Lung (tissue), 12 donors: Measurements from ENCODE around the gene COG5. TPM values are rescaled to one million over a fixed set of nuclear protein-coding genes. Genes with fewer than 3 reads are reported as not detected.
A peak's percentile ranks its signal among the peaks of the same experiment; 100 is the strongest.

Source experiments
- ATAC-seq: fragments of 200-7000 bp; cut with Tn5 transposase; one replicate; pipeline ENCODE4 v1.9.1; 2020; ENCODE audit warnings: moderate number of reproducible peaks; ENCODE audit not compliant: insufficient read depth, low FRiP score
- DNase-seq, 3 donors: peaks; one replicate each; pipeline ENCODE4 v3.0.0-alpha.2; 2013 to 2017
- H3K27ac ChIP-seq, 2 donors: one replicate each; pipeline ENCODE4 v1.5.1; 2013; ENCODE audit warnings: mild to moderate bottlenecking in 2 of 2, moderate library complexity in 2 of 2, control low read depth in 1 of 2, inconsistent platforms in 1 of 2, low read depth in 1 of 2, low read length in 1 of 2
- H3K27me3 ChIP-seq, 3 donors: one replicate each; pipeline ENCODE4 v1.5.1; 2013; ENCODE audit warnings: low read length in 2 of 3; ENCODE audit not compliant: control insufficient read depth in 3 of 3, insufficient read depth in 3 of 3
- H3K36me3 ChIP-seq, 4 donors: one replicate each; pipeline ENCODE4 v1.5.1; 2013; ENCODE audit warnings: low read length in 4 of 4, mild to moderate bottlenecking in 1 of 4, moderate library complexity in 1 of 4; ENCODE audit not compliant: control insufficient read depth in 4 of 4, insufficient read depth in 4 of 4
- H3K4me1 ChIP-seq, 5 donors: one replicate each; pipeline ENCODE4 v1.5.1; 2013; ENCODE audit warnings: low read length in 5 of 5, mild to moderate bottlenecking in 2 of 5, moderate library complexity in 1 of 5; ENCODE audit not compliant: control insufficient read depth in 5 of 5, insufficient read depth in 5 of 5
- H3K4me3 ChIP-seq: one replicate; pipeline ENCODE4 v1.5.1; 2013; ENCODE audit warnings: mild to moderate bottlenecking, control low read depth, moderate library complexity
- H3K9ac ChIP-seq, 2 donors: one replicate each; pipeline ENCODE4 v1.5.1; 2013; ENCODE audit warnings: low read length in 2 of 2, control low read depth in 1 of 2; ENCODE audit not compliant: insufficient read depth in 1 of 2
- H3K9me3 ChIP-seq, 4 donors: one replicate each; pipeline ENCODE4 v1.5.1; 2013; ENCODE audit warnings: low read length in 3 of 4, mild to moderate bottlenecking in 1 of 4, moderate library complexity in 1 of 4; ENCODE audit not compliant: control insufficient read depth in 4 of 4, insufficient read depth in 3 of 4
- CTCF ChIP-seq: IDR thresholded peaks from 2 replicates; pipeline ENCODE4 v1.5.1; 2012; ENCODE audit warnings: mild to moderate bottlenecking; ENCODE audit errors: control extremely low read depth, extremely low read depth
- WGBS, 2 donors: extraction: QIAGEN DNeasy Blood & Tissue Kit; methylation state at CpG; one replicate each; pipeline ENCODE4 v1.1.7; 2013; 5-methylcytosine and 5-hydroxymethylcytosine counted together
- polyA plus RNA-seq, 2 donors: library from polyadenylated mRNA; stranded (reverse); fragments of 200-250 nt; gene quantifications; one replicate each; pipeline ENCODE4 v1.2.1, GENCODE V29; 2013
- total RNA-seq, 2 donors: library from RNA; depleted of rRNA in 1 of 2; stranded (reverse); fragments of >200 nt in 1 of 2; gene quantifications; one replicate each; pipeline ENCODE4 v1.2.1, GENCODE V29; 2014 to 2021
- donor health status: control.
- donor health status: control.
- donor health status: Bipolar disorder and iron deficiency.
- donor health status: healthy.
- donor health status: DM: yes; HTN: yes; CAD: no.

The COG5 gene
- total and polyA plus RNA-seq, 4 donors: 5.6 to 101 (median 27.2) TPM

GRCh38 chr7:107563081-107563774, 492 bp downstream of the COG5 start:
- DNase-seq: no peak
- peaks cover 0 to 28% (median 0%) of the 10 kb centered on the region in 5 donors for H3K4me1 ChIP-seq
- peak; percentile 70 for ATAC-seq
- 4 to 5% methylated on average over 19 to 21 of the region's 21 CpGs for WGBS, 2 donors
- peak overlapping the region; percentile 93 to 99 for H3K27ac ChIP-seq
- peak overlapping the region; percentile 98 for H3K4me3 ChIP-seq
- no peaks in the 10 kb centered on the region for H3K27me3 ChIP-seq
- H3K36me3 ChIP-seq: peaks cover 0 to 6% (median 0%) of the 10 kb centered on the region in 4 donors
- no peak for TF ChIP-seq CTCF
- H3K9me3 ChIP-seq: no peaks in the 10 kb centered on the region
- H3K9ac ChIP-seq: peak overlapping the region; percentile 86 to 96

- peaks cover 0 to 28% (median 0%) of the 10 kb centered on the region in 5 donors for H3K4me1 ChIP-seq
- no peak for TF ChIP-seq CTCF
- no peak overlapping the region for H3K27ac ChIP-seq
- H3K27me3 ChIP-seq: no peaks in the 10 kb centered on the region
- H3K9me3 ChIP-seq: no peaks in the 10 kb centered on the region
- H3K36me3 ChIP-seq: peaks cover 2 to 5% (median 2%) of the 10 kb centered on the region in 4 donors
- H3K4me3 ChIP-seq: no peak overlapping the region
- ATAC-seq (no peak), DNase-seq (no peak)
- H3K9ac ChIP-seq: no peak overlapping the region
- WGBS, 2 donors: 82 to 83% methylated on average over 6 of the region's 6 CpGs
Observed at GRCh38 chr7:107560898-107561516, 2.7 kb downstream of the COG5 start.

- no peak for TF ChIP-seq CTCF
- Histone ChIP-seq H3K36me3 (peaks cover 2 to 7% (median 2%) of the 10 kb centered on the region in 4 donors), H3K4me1 (peaks cover 0 to 28% (median 0%) of the 10 kb centered on the region in 5 donors), H3K27me3 (no peaks in the 10 kb centered on the region), H3K4me3 (no peak overlapping the region), H3K9ac (no peak overlapping the region), H3K9me3 (no peaks in the 10 kb centered on the region), H3K27ac (peak overlapping the region in 1 of 2 donors; percentile 42)
- no peak for DNase-seq
- ATAC-seq: no peak
- WGBS, 2 donors: 69 to 87% methylated on average over 2 of the region's 2 CpGs
Observed at GRCh38 chr7:107559864-107560263, 3.9 kb downstream of the COG5 start.
